PC-3 (cell line): ENCODE results near the gene VTCN1.

Experiments
- CTCF ChIP-seq: fragments of 300-600 bp; sonication (generic); conservative IDR thresholded peaks from 2 replicates; pipeline ENCODE4 v1.5.1; 2017; ENCODE audit warnings: antibody characterized with exemption, low read depth, mild to moderate bottlenecking, low read length
- EZH2 ChIP-seq: fragments of 300-600 bp; sonication (generic); IDR thresholded peaks from one replicate; pipeline ENCODE4 v1.6.1; 2017; ENCODE audit warnings: antibody characterized with exemption, mild to moderate bottlenecking, low read length; ENCODE audit not compliant: unreplicated experiment

- TF ChIP-seq CTCF = no peak
- no peak for TF ChIP-seq EZH2
Observed at GRCh38 chr1:117135329-117135728, 75.4 kb downstream of the VTCN1 start.
